Stimulated activated CD4-positive, alpha-beta T cell treated with anti-CD3 and anti-CD28 coated beads, Interleukin-15, amount 100 ng/mL, for 24 hours (primary cell): ENCODE data around the gene CRACR2A.

Experiments
- DNase-seq: peaks from one replicate; pipeline ENCODE4 v3.0.0-alpha.2; 2020

CRACR2A gene

GRCh38 chr12:3593906-3594483 lies 158.9 kb downstream of the CRACR2A start:
- no peak for DNase-seq

GRCh38 chr12:3592856-3593625 lies 159.9 kb downstream of the CRACR2A start:
- DNase-seq = no peak

GRCh38 chr12:3589745-3590144 lies 163.2 kb downstream of the CRACR2A start:
- no peak for DNase-seq

- DNase-seq = no peak
Measured at GRCh38 chr12:3587402-3588013, 165.4 kb downstream of the CRACR2A start.

GRCh38 chr12:3583656-3584334 lies 169.1 kb downstream of the CRACR2A start:
- no peak for DNase-seq

- DNase-seq = no peak
Measured at GRCh38 chr12:3580094-3580749, 172.7 kb downstream of the CRACR2A start.

- DNase-seq = no peak
Measured at GRCh38 chr12:3579446-3580093, 173.3 kb downstream of the CRACR2A start.

GRCh38 chr12:3578557-3578956 lies 174.4 kb downstream of the CRACR2A start:
- no peak for DNase-seq

- DNase-seq = no peak
Measured at GRCh38 chr12:3576891-3577290, 176.0 kb downstream of the CRACR2A start.

- no peak for DNase-seq
Measured at GRCh38 chr12:3574986-3575385, 177.9 kb downstream of the CRACR2A start.

GRCh38 chr12:3572560-3572959 lies 180.3 kb downstream of the CRACR2A start:
- DNase-seq = no peak

GRCh38 chr12:3571724-3572123 lies 181.2 kb downstream of the CRACR2A start:
- no peak for DNase-seq

GRCh38 chr12:3571323-3571722 lies 181.6 kb downstream of the CRACR2A start:
- no peak for DNase-seq

GRCh38 chr12:3568695-3569094 lies 184.2 kb downstream of the CRACR2A start:
- DNase-seq = no peak

GRCh38 chr12:3565985-3566384 lies 186.9 kb downstream of the CRACR2A start:
- DNase-seq = no peak
